HepG2 (cell line): ENCODE data around the gene IKBKE. TPM values are rescaled to one million over a fixed set of nuclear protein-coding genes. Genes with fewer than 3 reads are reported as not detected.

Experiments used
- ATAC-seq: fragments of 200-7000 bp; cut with Tn5 transposase; 3 replicates; pipeline ENCODE4 v1.9.1; 2020; ENCODE audit warnings: mild to moderate bottlenecking, moderate library complexity
- BruUV-seq: library from RNA; stranded (reverse); fragments of 400-500 nt; replicated peaks from 2 replicates; lab custom pipeline; 2021; lab: Mats Ljungman, UMichigan
- CTCF ChIA-PET: fragments of 300-600 bp; formaldehyde crosslinking; extraction: SDS; loops from one replicate; lab custom pipeline; 2021; ENCODE audit warnings: low total read pairs, inconsistent platforms, low intra/inter-chr PET ratio; lab: Yijun Ruan, JAX
- POLR2A ChIA-PET: fragments of 350-600 bp; sonication (Branson Sonifier 250); formaldehyde crosslinking; loops from one replicate; lab custom pipeline; 2020; ENCODE audit warnings: antibody characterized with exemption, inconsistent platforms; lab: Yijun Ruan, JAX
- DNase-seq: peaks from one replicate; pipeline ENCODE4 v3.0.0-alpha.2; 2015; ENCODE audit warnings: low spot score
- FAIRE-seq: peaks from 3 replicates; lab custom pipeline; 2011; peaks lifted over from hg19 to GRCh38; lab: Jason Lieb, UNC
- H2AFZ ChIP-seq: one replicate; pipeline ENCODE4 v1.6.1; 2011; ENCODE audit warnings: low read length, inconsistent platforms
- H3K27ac ChIP-seq: fragments of 300-600 bp; 3 replicates; pipeline ENCODE4 v1.8.0; 2011; ENCODE audit warnings: mixed run types, mild to moderate bottlenecking, mixed read lengths, low read length, inconsistent platforms; ENCODE audit not compliant: insufficient read depth; ENCODE audit errors: extremely low read length
- H3K27me3 ChIP-seq, 2 experiments: fragments of 200-600 bp in 1 of 2; 2 replicates in 1 of 2; 3 replicates in 1 of 2; pipeline versions ENCODE4 v1.6.0 to v1.8.0; 2011; ENCODE audit warnings: low read length in 2 of 2, mild to moderate bottlenecking in 2 of 2, moderate library complexity in 2 of 2, inconsistent platforms in 1 of 2; ENCODE audit not compliant: insufficient read depth in 2 of 2, control insufficient read depth in 1 of 2
- H3K36me3 ChIP-seq, 2 experiments: fragments of 200-600 bp in 1 of 2; replicated peaks in 1 of 2; 2 replicates in 1 of 2; 3 replicates in 1 of 2; pipeline versions ENCODE4 v1.5.1 to v1.8.0; 2011; ENCODE audit warnings: low read length in 2 of 2, inconsistent platforms in 1 of 2; ENCODE audit not compliant: insufficient read depth in 2 of 2, control insufficient read depth in 1 of 2
- H3K4me1 ChIP-seq: 2 replicates; pipeline ENCODE4 v1.5.1; 2012; ENCODE audit warnings: low read length, inconsistent platforms; ENCODE audit not compliant: insufficient read depth
- H3K4me2 ChIP-seq: 2 replicates; pipeline ENCODE4 v1.6.0; 2011; ENCODE audit warnings: low read depth, low read length, inconsistent platforms
- H3K4me3 ChIP-seq, 3 experiments: fragments of 200-600 bp in 1 of 3; sonication (generic), shearing (Covaris generic) in 1 of 3; replicated peaks in 1 of 3; 2 replicates each; pipeline ENCODE4 v1.5.1; 2011 to 2016; ENCODE audit warnings: low read length in 3 of 3, inconsistent platforms in 2 of 3, low read depth in 2 of 3, mild to moderate bottlenecking in 2 of 3, control low read depth in 1 of 3, mixed read lengths in 1 of 3; ENCODE audit not compliant: insufficient read depth in 1 of 3
- H3K79me2 ChIP-seq: one replicate; pipeline ENCODE4 v1.6.1; 2011; ENCODE audit warnings: low read length, inconsistent platforms; ENCODE audit not compliant: insufficient read depth
- H3K9ac ChIP-seq: 2 replicates; pipeline ENCODE4 v1.6.0; 2011; ENCODE audit warnings: mild to moderate bottlenecking, low read depth, low read length, inconsistent platforms; ENCODE audit not compliant: insufficient read depth
- H3K9me3 ChIP-seq: 2 replicates; pipeline ENCODE4 v1.5.1; 2012; ENCODE audit warnings: mild to moderate bottlenecking, low read length
- H4K20me1 ChIP-seq: 2 replicates; pipeline ENCODE4 v1.6.0; 2011; ENCODE audit warnings: inconsistent platforms, mild to moderate bottlenecking, low read length, moderate library complexity; ENCODE audit not compliant: insufficient read depth
- CENPX ChIP-seq: sonication (generic); formaldehyde crosslinking; IDR thresholded peaks from 2 replicates; pipeline ENCODE4 v1.9.0; 2021; ENCODE audit warnings: mild to moderate bottlenecking, missing genetic modification reagents, moderate library complexity
- ETV6 ChIP-seq: sonication (generic); formaldehyde crosslinking; conservative IDR thresholded peaks from 2 replicates; pipeline ENCODE4 v1.4.0; 2020; ENCODE audit warnings: missing genetic modification reagents
- FOXC1 ChIP-seq: sonication (generic); formaldehyde crosslinking; IDR thresholded peaks from 2 replicates; pipeline ENCODE4 v1.8.0; 2022; ENCODE audit warnings: mild to moderate bottlenecking, missing genetic modification reagents, borderline replicate concordance
- NKX3-1 ChIP-seq: sonication (generic); formaldehyde crosslinking; IDR thresholded peaks from 2 replicates; pipeline ENCODE4 v1.5.0; 2020; ENCODE audit warnings: missing genetic modification reagents
- PHF5A ChIP-seq: IDR thresholded peaks from one replicate; pipeline ENCODE4 v1.6.1; 2018; ENCODE audit warnings: low read depth, missing genetic modification reagents; ENCODE audit not compliant: unreplicated experiment
- ZNF549 ChIP-seq: sonication (generic); formaldehyde crosslinking; IDR thresholded peaks from 2 replicates; pipeline ENCODE4 v1.5.0; 2020; ENCODE audit warnings: missing genetic modification reagents
- ZSCAN22 ChIP-seq: sonication (generic); formaldehyde crosslinking; IDR thresholded peaks from 2 replicates; pipeline ENCODE4 v1.4.0; 2020; ENCODE audit warnings: mild to moderate bottlenecking, missing genetic modification reagents
- WGBS: methylation state at CpG from one replicate; pipeline ENCODE4 v1.1.6; 2017; ENCODE audit warnings: low lambda C conversion rate; 5-methylcytosine and 5-hydroxymethylcytosine counted together
- in situ Hi-C: cut with HindIII; loops from 2 replicates; pipeline ENCODE4 v1.10.0; 2017; ENCODE audit warnings: low pct_unique_long_range_greater_than_20kb; ENCODE audit not compliant: extremely low pct_ligation_motif_present
- intact Hi-C: fragments of 100-400 bp; cut with micrococcal nuclease; formaldehyde crosslinking; loops from one replicate; pipeline ENCODE4 v1.10.0; 2022; ENCODE audit not compliant: unreplicated experiment
- polyA plus RNA-seq, 8 experiments: library from polyadenylated mRNA; depleted of rRNA in 3 of 8; stranded (reverse) in 7 of 8; unstranded in 1 of 8; fragments of >200 nt; fragmentation: Illumina TruSeq in 4 of 8; extraction: Trizol in 4 of 8; gene quantifications; 2 replicates each; pipeline versions ENCODE4 v1.2.1 to v1.2.3, GENCODE V29; 2011 to 2016; ENCODE audit warnings: low read depth in 4 of 8, missing spikeins in 1 of 8, mixed read lengths in 1 of 8; ENCODE audit not compliant: insufficient read depth in 1 of 8
- total RNA-seq, 5 experiments: library from RNA; depleted of rRNA; stranded (reverse); fragments of >200 nt; fragmentation: Illumina TruSeq; extraction: Trizol; gene quantifications; 2 replicates each; pipeline ENCODE4 v1.2.3, GENCODE V29; 2016; ENCODE audit warnings: low read depth in 1 of 5
- TF ChIP-seq, protein P1 (sequence below): sonication (generic); formaldehyde crosslinking; IDR thresholded peaks from 2 replicates; pipeline ENCODE4 v1.8.1; 2023; ENCODE audit warnings: mild to moderate bottlenecking, missing genetic modification reagents
- TF ChIP-seq, protein P2 (sequence below): sonication (generic); formaldehyde crosslinking; IDR thresholded peaks from 2 replicates; pipeline ENCODE4 v1.9.0; 2021; ENCODE audit warnings: missing genetic modification reagents, borderline replicate concordance

The IKBKE gene
- total and polyA plus RNA-seq, 2 of the 13 experiments (the other 11 are each of a cell fraction or from before 2014, with no cell fraction given) = 4.5 to 5.8 TPM

DNA sequence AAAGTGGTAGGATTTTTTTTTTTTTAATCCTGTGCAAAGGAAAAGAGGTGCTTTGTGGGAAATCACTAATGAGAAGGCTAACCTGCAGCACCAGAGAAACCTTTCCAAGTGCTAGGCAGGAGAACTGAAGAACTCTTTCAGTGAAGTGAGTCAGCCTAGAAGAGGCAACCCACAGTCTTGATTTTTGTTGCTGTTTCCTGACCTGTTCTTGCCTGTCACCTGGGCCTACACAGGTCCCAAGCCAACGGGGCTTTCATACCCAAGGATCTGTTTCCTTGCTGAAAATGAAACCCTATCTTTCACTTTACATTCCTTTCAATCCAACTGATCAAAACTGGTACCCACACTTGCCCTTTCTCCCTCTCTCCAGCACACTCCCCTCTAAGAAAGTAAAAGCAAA, 7.1 kb upstream of the IKBKE start:
- WGBS = 93% methylated on average over 1 of the region's 1 CpG
- no peaks in the 10 kb centered on the region for H3K27me3 ChIP-seq
- CTCF ChIA-PET = no interaction called here
- TF ChIP-seq, protein P1, sequence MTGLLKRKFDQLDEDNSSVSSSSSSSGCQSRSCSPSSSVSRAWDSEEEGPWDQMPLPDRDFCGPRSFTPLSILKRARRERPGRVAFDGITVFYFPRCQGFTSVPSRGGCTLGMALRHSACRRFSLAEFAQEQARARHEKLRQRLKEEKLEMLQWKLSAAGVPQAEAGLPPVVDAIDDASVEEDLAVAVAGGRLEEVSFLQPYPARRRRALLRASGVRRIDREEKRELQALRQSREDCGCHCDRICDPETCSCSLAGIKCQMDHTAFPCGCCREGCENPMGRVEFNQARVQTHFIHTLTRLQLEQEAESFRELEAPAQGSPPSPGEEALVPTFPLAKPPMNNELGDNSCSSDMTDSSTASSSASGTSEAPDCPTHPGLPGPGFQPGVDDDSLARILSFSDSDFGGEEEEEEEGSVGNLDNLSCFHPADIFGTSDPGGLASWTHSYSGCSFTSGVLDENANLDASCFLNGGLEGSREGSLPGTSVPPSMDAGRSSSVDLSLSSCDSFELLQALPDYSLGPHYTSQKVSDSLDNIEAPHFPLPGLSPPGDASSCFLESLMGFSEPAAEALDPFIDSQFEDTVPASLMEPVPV (CRISPR knock-in tag) = no peak
- TF ChIP-seq, protein P2, sequence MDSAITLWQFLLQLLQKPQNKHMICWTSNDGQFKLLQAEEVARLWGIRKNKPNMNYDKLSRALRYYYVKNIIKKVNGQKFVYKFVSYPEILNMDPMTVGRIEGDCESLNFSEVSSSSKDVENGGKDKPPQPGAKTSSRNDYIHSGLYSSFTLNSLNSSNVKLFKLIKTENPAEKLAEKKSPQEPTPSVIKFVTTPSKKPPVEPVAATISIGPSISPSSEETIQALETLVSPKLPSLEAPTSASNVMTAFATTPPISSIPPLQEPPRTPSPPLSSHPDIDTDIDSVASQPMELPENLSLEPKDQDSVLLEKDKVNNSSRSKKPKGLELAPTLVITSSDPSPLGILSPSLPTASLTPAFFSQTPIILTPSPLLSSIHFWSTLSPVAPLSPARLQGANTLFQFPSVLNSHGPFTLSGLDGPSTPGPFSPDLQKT (CRISPR knock-in tag) = no peak
- no peak for TF ChIP-seq FOXC1 (CRISPR knock-in tag)
- TF ChIP-seq CENPX (CRISPR knock-in tag) = no peak
- no peak for TF ChIP-seq ZNF549 (CRISPR knock-in tag)
- TF ChIP-seq ZSCAN22 = no peak
- no peak for TF ChIP-seq ETV6 (CRISPR knock-in tag)
- no peak for TF ChIP-seq PHF5A (CRISPR knock-in tag)
- TF ChIP-seq NKX3-1 (CRISPR knock-in tag) = no peak
- TF ChIP-seq, all 625 proteins: peak for 0
- Histone ChIP-seq H4K20me1 (peaks cover 3% of the 10 kb centered on the region; the same call in 1 of the 2 replicates), H2AFZ (no peak overlapping the region), H3K4me3 (no peak overlapping the region), H3K79me2 (no peaks in the 10 kb centered on the region), H3K9me3 (no peaks in the 10 kb centered on the region), H3K36me3 (peaks cover 6 to 22% of the 10 kb centered on the region in 2 experiments; a peak in 4 of 5 replicates), H3K9ac (no peak overlapping the region), H3K4me1 (peaks cover 10% of the 10 kb centered on the region), H3K27ac (no peak overlapping the region), H3K4me2 (no peak overlapping the region)
- no TSS peak for BruUV-seq
- intact Hi-C loops = no loop called here
- in situ Hi-C loops = no loop called here
- POLR2A ChIA-PET = no interaction called here
- DNase-seq (no peak), ATAC-seq (no peak), FAIRE-seq (no peak)
